GM19043 (cell line): ENCODE data around the gene ACTRT2.

Experiments used
- ATAC-seq: cut with Tn5 transposase; IDR thresholded peaks from one replicate; pipeline ENCODE4 v1.9.1; 2021; ENCODE audit warnings: low read depth; ENCODE audit not compliant: unreplicated experiment

The ACTRT2 gene

DNA sequence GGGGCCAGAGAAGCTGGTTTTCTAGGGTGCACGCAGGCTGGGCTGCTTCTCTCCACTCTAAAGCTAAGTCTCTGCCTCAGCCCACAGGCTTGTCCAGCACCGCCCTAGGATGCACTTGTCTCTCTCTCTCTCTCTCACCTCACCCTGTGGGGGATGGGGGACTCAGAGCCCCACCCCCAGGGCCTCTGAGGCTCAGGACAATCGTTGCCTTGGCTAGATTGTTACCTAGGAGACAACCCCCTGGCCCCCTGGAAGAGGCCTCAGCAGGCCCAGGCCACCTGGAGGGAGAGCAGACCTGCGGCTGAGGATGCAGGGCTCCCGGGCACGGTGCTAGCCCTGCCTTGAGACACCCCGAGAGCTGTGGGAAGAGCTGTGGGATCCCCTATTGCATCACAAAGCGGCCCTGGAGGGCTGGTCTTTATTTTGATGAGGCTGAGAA is at the start of gene ACTRT2:
Gene ACTRT2 (plus strand): TSS at position 235 of the 439 bp plus-strand sequence. CDS start 220 bp downstream, outside the sequence.
- ATAC-seq = no peak

DNA sequence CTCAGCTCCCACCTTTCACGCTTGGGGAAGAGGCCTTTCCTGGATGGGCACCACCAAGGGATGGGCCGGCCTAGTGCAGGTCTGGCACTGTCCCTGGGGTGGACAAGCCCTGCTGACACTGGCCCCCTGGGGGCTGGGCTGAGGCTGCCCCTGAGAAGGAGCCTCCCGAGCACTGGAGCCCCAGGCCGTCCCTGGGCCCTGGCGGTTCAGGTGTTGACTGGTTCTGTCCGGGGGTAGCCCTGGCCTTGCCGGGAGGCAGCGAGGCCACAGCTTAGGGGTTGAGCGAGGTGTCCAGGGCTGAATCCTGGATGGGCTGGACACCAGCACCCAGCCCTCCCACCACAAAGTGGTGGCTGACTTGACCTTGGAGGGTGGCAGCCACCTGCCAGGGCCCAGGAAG is 49.7 kb upstream of the ACTRT2 start:
- no peak for ATAC-seq

DNA sequence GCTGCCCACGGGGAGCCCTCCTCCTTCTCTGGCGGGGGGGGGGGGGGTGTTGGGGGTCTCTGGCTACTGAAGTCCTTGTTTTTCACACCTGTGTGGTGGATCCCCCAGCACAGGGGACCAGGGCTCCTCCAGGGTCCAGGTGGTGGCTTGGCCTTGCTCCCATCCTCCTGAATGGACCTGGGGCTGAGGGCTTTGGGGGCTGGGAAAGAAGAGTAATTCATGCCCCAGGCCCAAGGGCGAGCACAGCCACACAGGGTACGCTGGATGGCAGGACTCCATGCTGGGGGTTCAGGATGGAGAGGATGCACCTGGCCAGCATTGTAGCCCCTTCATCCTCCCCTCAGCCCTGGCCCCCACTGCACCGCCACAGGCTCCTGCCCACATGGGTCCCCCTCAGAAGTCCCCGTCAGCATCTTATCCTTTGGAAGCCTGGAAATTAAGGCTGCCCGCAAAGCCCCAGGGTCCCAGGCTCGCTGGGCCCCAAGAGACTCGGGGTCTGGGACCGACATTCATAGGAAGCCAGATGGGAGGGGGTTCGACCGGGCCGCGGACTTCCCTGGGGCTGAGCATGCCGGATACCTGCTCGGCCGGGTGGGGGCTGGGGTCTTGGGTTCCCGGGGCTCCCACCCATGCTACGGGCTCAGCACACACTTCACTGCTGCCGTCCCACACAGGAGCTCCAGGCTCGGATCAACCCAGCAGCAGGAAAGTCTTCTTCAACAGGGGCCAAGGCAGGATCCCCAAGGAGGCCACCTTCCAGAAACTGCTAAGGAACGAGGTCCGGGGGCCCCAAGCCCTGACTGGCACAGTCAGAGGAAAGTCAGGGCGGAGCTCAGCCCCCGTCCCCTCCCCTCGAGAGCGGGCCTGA is 49.0 kb upstream of the ACTRT2 start:
- ATAC-seq = no peak

DNA sequence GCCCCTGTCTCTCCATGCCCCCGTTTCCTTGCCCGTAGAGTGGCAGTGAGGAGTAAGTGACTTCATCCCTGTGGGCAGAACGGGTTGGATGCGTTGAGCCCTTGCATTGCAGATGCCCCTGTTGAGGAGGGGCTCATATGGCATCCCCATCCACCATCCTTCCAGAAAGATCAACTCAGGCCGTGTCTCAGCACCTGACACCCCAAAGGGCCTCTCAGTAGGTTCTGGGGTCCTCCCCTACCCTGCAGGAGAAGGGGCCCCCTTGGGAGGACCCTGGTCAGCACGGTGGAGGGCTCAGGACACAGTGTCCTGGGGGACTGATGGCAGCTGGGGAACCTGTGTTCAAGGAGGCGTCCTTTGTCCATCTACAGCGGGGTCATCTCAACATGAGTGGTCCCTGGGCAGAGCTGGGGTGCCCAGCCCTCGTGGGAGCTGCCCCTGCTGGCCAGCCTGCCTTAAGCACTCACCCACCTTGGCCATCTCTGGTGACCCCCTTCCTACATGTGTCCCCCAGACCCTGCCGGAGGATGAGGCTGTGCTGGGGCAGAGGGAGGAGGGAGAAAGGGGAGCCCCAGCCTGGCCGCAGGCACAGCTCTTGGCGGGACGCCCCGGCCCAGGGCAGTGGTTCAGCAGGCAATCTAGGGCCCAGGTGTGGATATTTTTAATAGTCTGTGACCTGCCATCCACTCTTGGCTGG is 48.2 kb upstream of the ACTRT2 start:
- ATAC-seq = no peak

DNA sequence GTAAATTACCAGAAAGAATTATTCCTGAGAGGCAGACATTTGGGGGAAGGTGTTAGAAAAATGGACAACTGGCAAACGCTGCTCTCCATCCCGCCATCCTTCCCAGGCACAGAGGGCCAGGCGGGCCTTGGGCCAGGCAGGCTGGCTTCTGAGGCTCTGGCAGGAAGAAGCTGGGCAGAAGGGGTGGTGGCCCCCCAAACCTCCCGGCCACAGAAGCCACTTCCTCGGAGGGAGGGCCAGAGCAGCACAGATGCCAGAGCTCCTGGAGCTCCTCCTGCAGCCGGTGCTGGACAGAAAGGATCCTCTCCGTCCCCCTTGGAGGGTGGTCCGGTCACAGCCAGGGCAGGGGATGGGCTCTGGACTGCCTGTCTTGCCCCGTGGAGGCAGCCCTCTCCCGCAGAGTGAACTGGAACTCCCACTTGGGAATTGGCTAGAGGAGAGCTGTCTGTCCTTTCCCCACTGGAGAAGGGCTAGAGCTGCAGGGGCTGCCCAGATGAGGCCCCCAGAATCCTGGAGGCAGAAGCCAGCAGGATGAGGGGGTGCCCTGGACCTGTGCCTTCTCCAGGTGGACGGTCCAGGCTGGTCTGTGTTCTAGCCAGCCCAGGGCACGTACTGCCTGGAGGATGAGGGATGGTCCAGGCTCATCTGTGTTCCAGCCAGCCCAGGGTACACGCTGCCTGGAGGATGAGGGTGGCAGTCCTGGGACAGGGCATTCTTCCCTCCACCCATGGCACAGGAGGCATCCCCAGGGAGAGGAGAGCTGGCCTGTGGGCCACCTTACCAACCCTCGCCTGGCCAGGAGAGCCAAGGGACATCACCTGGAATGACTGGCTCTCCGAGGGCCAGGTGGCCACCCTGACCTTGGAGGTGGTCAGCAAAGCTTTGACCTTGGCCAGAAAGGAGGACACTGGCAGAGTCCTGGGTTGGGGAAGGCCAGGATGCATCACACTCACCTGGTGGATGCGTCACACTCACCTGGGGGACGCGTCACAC is 47.4 kb upstream of the ACTRT2 start:
- no peak for ATAC-seq

DNA sequence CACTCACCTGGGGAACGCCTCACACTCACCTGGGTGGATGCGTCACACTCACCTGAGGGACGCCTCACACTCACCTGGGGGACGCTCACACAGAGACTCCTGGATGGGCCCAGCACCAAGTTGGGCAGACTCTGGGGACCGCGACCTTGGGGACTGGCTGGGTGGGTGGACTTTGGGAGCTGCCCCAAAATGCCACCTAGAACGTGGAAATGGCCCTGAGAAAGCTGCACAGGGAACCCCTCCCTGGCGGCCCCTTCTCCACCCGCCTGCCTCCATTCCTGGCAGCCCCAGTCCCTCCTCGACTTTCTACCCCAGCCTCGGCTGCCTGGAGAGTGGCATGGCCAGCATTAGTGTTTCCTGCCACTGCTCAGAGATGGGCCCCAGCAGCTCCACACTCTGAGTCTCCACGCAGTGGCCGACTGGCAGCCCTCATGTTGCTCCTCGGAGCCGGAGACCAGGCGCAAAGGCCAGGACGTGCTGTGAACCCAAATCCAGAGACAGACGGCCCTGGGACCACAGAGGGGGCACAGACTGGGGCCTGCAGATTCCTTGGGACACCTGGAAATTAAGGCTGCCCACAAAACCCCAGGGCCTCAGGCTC is 46.5 kb upstream of the ACTRT2 start:
- ATAC-seq = no peak

DNA sequence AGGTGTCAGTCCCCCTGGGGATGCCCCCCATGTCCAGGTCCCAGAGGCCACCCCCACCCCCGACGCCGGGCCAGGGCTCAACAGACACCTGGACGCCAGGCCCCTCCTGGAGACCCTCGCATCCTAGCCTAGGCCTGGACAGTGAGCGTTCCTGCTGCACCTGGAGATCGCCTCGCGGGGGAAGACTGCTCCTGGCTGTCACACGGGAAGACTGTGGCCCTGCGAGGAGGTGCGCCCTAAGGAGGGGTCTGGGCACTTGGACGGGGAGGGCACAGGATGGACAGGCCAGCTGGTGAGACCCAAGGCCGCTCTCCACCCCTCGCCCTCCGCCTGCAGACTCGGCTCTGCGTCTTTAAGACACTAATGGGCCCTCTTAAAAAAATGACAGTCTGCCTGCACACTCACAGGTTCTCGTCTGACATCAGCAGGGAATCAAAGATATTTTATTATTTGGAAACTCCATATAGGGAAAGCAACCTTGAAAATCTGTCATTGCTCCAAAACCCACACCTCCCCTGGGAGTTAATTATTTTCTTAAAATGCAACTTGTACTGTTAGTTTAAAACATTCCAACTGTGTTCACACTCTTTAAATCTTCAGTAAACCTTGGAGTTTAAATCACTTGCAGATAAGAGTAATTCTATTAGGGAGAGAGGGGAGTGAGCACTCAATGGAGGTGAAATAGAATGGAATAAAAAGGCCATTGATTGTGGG is 45.6 kb upstream of the ACTRT2 start:
- no peak for ATAC-seq

DNA sequence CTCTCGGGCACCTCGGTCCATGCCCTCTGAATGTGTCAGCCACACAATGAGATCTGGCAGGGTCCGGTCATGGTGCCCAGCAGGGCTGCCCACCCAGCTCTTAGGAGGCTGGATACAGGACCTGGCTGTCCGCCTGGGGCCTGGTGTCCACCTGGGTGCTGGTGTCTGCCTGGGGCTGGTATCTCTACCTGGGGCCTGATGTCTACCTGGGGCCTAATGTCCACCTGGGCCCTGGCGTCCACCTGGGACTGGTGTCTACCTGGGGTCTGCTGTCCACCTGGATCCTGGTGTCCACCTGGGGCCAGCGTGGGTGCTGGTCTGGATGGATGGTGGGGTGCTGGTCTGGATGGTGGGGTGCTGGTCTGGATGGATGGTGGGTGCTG is 45.1 kb upstream of the ACTRT2 start:
- ATAC-seq = no peak

DNA sequence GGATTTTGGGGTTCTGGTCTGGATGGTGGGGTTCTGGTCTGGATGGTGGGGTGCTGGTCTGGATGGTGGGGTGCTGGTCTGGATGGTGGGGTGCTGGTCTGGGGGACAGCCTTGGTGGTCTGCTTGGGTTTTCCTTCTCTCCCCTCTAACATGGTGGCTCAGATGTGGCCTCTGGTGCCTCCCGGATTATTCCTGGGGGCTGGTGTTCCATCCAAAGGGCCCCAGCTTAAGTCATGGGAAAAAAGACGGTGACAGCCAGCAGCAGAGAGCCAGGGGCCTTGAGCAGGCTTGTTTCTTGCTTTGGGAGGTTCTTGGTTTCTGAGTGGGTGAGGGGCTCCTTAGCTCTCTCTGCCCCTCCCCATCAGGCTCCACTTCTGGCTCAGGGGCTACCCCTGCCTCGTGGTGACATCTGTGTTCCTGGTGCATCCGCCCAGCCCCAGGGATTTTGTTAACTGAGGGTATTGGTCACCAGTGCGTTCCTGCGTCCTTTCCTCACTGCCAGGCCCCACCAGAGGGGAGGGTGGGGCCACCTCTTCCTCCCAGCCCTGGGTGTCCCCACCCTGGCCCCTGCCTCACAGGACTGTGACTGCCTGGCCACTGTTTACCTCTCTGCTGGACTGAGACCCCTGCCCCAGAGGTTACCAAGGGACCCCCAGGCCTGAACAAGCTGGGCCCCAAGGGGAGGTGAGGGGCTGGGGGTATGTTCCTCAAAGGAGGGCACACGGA is 43.2 kb upstream of the ACTRT2 start:
- no peak for ATAC-seq

DNA sequence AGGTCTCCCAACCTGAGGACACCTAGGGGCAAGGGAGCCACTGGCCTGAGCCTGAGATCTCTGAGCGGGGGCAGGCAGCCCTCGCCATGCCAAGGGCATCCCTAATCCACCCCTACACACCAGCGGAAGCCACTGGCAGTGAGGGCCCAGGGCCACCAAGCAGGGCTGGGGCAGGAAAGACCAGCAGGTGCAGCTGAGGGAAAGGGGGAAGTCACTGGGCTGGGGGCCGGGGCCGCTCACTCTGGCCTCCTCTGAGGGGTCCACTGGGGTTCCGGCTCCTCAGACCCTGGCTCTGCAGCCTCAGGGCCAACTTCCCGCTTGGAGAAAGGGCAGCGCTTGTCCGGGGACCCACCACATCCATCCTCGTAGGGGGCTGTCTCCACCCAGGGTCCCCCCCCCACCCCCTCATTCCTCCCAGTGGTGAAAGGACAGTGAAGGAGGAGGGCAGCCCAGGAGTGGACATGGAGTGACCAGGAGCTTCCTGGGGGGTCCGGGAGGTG is 42.5 kb upstream of the ACTRT2 start:
- ATAC-seq = no peak

DNA sequence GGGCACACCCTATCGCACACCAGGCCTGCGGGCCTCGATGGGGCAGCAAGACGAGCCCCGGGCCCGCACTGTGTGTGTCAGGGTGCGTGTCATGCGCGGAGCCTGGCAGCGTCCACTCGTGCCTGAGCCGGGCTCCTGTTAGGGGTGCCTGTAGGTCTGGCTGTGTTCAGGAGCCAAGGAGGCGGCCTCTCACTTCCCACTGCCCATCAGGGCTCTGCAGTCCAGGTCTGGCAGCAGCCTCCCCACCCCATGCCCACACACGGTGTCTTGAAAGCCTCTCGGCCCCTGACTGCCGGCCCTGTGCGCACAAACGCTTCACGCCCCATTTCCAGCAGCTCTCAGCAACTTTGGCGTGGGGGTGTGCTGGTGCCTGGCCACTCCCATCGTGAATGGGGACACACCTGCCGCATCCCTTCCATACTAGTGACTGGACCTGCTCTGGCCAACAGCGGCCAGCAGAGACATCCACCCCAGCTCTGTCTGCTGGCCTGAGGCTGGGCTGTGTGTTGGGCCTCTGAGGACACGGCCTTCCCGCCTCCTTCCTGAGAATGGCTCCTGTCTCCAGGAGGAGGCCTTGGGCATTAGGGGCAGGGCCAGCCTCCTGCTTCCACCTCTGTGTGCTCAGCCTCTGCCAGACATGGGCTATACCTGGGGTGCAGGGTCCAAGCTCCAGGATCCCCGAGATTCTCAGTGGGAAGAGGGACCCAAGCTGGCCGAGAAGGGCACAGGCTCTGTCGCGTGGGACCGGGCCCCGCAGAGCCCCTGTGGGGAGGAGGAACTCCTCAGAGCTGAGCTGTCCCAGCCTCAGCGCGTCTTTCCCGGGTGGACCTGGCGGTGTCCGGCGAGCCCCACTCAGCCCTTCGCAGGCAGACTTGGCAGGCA is 41.8 kb upstream of the ACTRT2 start:
- no peak for ATAC-seq

DNA sequence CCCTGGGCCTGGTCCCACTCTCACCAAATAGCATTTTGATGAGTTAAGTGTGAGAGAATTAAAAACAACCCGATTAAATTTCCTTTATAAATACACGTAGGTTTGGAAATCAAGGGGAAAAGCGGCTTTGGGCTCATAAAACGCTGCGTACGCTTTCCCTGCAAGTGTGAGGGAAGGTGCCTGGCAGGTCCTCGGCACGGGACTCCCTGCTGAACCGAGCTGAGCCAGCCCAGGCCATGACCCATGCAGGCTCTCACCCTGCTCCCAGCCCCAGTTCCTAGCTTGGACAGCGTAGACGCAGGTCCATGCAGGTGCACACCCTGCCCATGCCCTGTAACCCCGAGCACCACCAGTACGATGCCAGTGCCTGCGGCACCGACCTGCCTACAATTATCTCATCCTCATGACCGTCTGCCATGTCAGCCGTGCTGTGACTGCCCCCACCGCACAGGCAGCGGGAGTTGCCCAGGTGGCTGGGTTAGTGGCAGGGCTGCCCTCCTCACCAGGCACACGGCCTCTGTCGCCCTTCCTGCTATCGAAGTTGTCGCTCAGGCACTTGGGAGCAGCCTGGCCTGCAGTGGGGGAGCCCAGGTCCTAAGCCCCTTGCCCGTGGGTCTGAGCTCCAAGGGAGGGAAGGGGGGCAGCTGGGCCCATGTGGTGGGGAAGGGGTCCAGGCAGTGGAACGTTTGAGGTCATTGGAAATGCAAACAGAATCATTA is 41.0 kb upstream of the ACTRT2 start:
- ATAC-seq = no peak

DNA sequence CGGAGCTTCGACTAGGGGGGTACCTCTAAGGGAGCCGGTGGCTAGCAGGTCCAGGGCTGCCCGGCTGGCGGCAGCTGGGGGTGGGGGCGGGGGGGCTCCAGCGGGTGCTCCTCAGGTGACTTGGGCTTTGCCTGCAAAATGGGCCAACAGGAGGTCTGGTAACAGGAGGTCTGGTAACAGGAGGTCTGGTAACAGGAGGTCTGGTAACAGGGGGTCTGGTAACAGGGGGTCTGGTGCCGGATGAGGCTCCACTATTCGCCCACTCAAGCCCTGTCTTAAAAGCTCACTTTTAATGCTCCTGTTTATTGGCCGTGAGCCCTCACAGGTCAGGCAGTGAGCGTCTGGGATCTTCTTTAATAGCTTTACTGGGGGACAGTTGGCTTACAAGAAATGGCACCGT is 40.4 kb upstream of the ACTRT2 start:
- no peak for ATAC-seq

DNA sequence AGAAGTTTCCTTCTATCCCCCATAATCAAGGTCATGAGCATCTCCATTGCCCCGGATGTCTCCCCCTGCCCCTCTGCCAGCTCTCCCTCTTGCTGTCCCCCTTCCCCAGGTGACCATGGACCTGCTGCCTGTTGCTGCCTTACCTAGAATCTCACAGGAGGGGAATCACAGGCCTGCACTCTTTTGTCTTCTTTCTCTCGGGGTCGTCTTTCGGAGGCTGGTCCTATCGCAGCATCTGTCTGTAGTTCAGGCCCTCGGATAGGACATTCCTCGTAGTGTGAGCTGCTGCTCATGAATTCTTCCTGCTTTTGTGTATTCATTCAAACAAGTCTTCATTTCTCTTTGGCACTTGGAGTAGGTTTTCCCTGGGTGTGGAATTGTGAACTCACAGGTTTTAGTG is 39.9 kb upstream of the ACTRT2 start:
- no peak for ATAC-seq

DNA sequence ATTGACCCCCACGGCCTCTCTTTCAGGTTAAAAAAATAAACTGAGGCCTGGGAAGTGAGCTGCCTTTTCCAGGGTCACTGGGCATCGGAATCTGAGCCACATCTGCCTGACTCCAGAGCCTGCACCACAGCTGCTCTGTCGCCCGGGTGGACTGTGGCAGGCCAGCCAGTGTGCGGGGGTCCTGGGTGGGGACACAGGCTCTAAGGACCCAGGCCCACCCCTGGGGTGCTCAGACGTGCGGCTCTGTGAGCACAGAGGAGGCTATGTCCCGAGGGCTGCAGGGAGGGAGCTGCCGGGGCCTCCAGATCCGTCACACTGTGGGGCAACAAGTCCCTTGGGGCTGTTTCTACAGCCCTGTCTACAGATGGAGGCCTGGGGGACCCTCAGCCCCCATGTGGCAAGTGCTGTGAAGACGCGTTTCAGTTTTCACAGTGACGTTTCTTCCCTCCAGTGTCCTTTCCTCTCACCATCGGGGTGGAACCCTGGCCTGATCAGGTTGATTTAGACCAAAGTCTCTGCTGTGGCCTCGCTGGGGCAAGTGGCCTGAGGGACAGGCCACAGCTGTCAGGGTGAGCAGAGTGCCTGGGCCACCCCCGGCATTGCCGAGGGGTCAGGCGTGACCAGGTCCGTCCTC is 39.2 kb upstream of the ACTRT2 start:
- ATAC-seq = no peak

DNA sequence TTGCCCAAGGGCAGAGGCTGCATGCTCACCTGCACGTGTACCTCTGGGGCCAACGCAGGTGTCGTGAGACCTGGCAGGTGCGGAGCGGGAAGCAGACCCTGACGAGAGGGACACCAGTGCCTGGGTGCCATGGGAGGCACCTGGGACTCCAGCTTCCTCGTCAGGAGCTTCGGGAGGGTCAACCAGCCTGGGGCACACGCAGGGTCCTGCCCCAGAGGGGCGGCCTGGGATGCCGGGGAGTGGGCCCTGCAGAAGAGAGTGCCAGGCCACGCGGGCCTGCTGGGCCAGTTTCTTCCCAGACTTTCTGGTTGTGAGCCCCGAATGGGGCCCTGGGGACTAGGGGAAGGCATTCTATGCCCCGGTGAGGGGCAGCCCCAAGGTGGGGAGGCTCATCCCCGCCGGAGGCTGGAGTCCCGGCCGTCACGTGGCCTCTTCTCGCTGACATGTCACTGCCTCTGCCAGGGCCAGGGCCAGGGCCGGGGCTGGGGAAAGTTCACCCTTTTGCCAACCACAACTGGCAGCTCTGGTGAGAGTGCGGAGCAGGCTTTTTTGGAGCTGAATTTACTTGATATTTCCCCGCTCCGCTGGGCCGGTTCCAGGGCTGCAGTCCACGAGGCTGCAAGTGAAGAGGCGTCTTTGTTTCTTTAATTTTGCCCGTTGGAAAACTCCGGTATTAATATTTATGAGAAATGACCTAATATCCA is 38.5 kb upstream of the ACTRT2 start:
- no peak for ATAC-seq
